RKO (cell line): ENCODE results near the gene RNF13.
"Not testable (repeated sequence)": the region's sequence is repeated elsewhere in the genome, so short reads cannot be mapped to it uniquely, and the experiment has no call there.

Experiments
- DNase-seq: peaks from one replicate; pipeline ENCODE4 v3.0.0-alpha.2; 2016; ENCODE audit warnings: low spot score

The RNF13 gene

DNA sequence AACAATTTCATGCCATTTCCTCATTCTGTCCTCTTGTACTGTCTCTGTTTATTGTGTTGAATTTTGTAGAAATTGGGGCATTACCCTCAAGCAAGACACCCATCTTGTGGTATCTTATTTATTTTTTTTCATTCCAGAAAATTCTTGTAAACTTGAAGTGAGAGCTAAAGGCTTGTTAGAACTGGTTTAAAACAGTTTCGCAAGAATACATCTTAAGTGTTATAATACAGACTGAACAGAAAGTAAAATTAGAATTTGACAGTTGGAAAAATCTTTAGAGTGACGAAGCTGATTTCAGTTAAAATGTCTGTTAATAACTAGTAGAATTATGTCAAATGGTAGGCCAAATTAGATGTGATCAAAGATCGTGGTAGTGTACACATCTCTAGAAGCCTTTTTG lies 26.9 kb downstream of the RNF13 start:
- DNase-seq, result no peak

DNA sequence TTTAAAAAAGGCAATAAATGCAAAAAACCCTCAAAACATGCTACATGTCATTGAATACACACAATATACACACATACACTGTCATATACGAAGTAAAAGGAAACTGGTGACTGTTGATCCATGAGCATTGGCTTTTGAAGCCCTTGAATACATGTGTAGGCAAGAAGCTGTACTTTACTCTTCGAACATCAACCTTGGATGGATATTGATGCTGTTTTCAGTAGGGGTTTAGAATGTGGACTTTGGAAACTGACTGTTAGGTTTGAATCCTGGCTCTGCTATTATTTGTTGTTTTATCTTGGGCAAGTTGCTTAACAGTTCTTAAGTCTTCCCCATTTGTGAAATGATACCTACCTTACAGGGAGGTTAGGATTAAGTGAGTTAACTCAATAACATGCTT lies 30.5 kb downstream of the RNF13 start:
- no peak for DNase-seq

DNA sequence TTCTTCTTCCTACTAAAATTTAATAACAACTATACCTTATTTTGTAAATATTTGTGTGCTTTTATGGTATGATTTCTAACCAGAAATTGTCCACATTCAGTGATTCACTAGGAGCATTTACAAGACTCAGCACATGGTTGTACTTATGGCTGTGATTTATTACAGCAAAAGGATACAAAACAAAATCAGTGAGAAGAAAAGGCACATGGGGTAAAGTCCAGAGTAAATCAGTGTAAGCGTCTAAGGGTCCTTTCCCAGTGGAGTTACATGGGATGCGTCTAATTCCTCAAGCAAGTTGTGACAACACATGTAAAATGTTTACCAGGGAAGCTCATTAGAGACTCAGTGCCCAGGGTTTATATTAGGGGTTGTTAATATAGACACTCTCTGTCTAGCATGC lies 31.1 kb downstream of the RNF13 start:
- DNase-seq, result no peak

DNA sequence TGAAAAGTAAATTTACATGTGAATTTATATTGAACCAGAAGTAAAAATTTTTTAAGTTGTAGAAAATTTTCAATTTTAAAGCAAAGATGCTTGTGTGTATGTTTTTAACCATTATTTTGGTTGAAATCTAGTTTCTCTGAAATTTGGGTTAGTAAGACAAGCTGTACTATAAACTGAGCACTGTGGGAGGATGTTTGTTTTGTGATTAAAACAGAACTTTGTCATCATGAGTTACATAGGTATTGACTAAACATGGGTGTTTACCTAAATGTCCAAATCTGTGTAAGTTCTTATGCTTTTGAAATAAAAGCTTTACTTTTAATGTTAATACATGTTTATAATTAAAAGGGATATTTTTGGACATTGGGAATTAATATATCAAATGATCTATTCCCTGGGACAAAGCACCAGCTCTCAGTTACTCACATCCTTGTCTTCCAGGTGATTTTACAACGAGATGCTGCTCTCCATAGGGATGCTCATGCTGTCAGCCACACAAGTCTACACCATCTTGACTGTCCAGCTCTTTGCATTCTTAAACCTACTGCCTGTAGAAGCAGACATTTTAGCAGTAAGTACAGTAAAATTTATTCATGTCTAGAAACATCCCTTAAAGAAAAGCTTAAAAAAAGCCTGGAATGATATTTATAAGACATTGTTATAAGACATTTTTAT lies 32.7 kb downstream of the RNF13 start:
- no peak for DNase-seq

DNA sequence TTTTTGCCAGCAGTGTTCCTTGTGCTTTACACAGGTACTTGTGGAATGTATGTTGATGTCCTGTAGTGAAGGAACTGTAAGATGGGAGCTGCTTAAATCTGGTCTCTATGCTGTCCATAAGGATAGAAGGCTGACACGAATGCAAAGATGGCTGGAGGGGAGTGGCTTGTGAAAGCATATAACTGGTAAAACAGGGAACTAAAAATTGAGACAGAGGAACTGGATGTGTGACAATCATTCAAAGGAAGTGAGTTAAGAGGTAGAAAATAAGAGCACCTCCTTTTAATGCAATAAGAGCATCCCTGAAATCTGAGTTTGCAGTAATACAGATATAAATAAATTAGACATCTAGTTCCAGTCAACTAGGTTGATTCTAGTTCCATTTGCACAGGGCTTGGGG lies 35.2 kb downstream of the RNF13 start:
- no peak for DNase-seq

DNA sequence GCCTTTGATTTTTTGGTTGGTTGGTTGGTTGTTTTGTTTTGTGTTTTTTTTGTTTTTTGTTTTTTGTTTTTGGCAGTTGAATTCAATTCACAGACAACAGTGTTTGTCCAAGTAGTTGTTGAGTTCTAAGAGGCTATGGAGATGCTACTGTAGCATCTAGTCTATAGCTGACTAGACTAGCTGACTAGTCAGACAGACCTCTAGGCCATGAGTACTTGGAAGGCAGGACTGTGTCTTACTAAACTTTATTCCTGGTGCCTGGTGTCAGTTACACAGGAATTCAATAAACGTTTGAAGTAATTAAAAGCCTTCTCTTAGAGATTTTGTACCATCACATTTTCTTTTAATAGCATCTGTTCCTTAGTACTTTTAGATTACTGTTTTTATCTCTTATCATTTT lies 35.7 kb downstream of the RNF13 start:
- no peak for DNase-seq

DNA sequence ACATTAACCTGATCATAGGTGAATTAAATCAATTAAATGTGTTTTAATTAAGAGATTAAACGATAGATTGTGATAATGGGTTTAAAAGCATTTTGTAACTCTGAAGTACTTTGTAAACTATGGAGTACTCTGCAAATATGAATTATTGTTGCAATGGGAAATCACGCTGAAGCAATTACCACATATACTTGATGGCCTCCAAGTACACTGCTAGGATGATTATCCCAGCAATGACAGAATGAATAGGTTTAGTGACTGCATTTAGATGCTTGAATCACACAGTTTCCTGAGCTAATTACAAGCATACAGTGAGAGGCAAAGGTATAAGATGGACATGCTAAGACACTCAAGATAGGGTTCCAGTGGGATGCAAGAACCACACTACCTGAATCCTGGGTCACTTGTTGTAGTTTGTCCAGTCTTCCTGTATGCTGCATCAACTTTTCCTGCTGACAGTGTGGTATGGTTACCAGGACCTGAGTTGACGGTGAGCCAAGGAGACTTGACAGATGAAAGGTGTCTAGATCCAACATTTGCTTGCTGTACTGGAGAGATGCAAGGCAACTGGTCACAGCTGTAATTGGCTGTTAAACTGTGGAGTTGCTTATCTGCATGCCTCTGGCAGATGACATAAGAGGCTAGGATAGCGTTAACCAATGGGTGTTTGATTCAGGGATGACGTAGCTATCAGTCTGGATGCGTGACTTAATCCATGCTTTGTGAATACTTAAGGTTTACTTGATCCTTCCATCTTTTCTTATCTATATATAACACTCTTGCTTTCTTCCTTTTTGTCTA lies 38.0 kb downstream of the RNF13 start:
- DNase-seq, result no peak

DNA sequence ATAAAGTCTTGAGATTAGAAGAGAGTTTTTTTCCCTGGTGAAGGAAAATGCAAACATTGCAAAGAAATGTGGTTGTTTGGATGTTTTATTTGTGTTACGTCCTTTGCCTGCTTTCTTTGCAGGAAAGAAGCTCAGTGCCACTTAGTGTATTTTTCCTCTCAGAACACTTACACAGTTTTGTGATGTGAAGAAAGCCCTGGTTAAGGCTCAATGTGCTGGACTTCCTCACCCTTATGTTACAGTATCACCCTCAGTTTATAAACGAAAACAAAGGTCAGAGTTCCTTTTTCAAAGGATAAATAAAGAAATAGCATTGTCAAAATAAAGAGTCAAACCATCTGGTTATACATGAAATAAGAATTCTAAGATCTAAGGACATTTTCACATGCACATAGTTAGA lies 45.9 kb downstream of the RNF13 start:
- DNase-seq, result no peak

DNA sequence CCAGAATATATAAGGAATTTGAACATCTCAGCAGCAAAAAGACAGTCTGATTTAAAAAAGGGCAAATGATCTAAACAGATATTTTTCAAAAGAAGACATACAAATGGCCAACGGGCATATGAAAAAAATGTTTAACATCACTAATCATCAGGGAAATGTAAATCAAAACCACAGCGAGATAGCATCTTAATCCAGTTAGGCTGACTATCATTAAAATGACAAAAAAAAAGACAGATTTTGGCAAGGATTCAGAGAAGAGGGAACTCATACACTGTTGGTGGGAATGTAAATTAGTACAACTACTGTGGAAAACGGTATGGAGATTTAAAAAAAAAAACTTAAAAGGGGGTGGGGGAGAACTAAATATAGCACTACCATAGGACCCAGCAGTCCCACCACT lies 47.9 kb downstream of the RNF13 start:
- DNase-seq, result no peak

DNA sequence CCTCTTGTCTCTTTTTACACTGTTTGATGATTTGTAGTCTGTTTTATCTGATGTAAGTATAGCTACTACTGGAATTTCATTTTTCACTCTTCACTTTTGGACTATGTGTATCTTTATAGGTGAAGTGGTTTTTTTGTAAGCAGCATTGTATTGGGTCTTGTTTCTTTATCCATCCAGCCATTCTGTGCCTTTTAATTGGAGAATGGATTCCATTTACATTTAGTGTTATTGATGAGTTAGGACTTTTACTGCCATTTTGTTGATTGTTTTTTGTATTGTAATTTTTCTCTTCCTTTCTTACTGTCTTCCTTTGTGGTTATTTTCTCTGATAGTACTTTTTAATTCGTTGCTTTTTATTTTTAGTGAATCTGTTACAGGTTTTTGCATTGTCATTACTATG lies 54.5 kb downstream of the RNF13 start:
- no peak for DNase-seq

DNA sequence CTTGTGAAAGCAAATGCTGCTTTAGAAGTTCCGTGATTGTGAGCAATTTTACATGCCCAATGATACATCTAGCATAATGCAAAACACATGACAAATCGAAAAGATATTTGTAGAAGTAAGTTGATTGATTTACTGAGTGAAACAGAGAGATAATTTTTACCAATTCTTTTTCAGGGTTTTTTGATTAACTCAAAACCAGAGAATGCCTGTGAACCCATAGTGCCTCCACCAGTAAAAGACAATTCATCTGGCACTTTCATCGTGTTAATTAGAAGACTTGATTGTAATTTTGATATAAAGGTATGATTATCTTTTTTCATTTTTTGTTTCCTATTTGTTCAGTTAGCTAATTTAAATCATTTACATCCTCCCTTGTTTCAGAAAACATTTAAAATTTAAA lies 58.8 kb downstream of the RNF13 start:
- no peak for DNase-seq

DNA sequence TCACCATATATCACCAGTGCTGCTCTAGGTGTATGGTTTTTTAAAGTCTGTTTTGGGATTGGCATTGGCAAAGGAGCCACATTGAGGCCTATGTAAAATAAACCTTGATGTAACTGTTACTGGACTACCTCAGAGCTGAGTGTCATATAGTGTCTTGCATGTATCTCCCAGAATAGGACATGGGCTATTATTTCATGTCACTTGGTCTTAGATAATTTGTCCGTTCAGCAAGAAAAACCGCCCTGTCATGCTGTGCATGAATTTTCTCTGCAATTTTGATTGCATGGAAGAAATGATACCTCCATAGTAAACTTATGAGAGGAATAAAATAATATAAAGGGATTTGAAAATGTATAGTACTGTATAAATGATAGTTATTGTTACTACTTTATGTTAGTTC lies 59.6 kb downstream of the RNF13 start:
- DNase-seq, result no peak

DNA sequence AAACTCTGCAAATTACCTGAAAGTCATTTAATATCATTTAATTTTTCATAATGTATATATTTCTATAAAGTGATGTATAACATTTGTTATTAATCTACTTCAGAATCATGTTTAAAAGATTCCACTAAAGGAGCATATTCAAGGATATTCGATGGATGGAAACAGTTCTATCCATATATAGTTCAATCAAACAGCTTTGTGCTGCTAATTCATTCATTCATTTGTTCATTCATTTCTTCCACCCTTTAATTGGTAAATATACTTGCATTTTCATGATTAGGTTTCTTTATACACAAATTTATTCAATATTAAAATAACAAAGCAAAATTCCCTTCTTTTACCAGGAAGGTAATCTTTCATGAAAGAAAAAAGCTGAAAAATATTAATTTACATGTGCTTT lies 64.7 kb downstream of the RNF13 start:
- DNase-seq, result no peak

DNA sequence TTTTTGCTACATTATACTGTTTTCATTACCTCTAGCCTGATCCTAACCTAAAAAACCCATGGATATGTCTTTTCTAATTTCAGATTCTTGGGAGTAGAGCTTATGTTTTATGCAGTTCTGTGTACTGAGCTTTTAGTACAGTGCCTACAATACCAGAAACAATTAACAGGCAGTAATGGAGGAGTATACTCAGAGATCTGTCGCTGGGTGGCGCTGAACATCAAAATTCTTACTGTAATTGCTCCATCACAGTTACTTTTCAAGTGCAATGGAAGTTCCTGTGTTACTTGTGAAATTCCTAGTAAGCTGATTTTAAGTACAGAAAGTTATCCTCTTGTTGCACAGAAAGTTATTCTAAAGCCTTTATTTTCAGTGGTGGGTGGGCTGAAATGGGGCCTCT lies 66.9 kb downstream of the RNF13 start:
- peak; percentile 52 for DNase-seq

DNA sequence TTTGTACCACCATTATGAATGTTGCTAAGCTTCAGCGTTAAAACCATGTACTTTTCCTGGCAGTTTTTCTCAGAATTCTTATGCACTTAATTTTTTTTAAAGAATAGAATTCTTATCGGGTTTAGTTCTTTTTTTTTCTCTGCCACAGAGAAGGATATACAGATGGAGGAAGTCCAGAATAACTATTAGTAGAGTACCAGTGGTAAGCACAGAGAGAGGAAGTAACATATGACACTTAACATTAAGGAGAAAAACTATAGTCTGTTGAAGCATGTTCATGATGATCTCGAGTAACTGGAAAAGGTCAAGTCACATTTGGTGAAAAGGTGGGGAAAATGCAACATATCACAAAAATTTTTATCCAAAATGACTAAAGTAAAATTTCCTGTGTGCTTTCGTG lies 68.9 kb downstream of the RNF13 start:
- no peak for DNase-seq

DNA sequence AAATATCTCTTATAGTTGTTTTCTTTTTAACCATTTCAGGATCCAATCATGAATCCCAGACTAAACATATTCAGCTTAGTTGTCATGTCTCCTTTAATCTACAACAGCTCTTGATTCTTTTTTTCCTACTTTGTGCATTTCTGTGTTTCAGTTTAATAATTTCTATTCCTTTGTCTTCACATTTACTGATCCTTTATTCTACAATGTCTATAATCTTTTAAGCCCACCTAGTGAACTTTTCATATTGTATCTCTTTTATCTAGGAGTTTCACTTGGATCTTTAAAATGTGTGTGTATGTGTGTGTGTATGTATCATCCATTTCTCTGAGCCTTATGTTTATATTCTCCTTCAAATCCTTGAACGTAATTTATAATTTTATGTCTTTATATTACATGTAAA lies 70.1 kb downstream of the RNF13 start:
- DNase-seq, result no peak

DNA sequence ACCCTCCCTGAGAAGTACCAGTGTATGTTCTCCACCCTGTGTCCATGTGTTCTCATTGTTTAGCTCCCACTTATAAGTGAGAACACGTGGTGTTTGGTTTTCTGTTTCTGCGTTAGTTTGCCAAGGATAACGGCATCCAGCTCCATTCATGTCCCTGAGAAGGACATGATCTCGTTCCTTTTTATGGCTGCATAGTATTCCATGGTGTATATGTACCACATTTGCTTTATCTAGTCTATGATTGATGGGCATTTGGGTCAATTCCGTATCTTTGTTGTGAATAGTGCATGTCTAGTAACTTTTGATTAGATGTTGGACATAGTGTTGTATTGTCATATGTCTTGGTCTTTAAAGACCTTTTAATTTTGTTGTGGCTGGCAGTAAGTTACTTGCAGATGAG lies 70.8 kb downstream of the RNF13 start:
- DNase-seq, result not testable (repeated sequence)

DNA sequence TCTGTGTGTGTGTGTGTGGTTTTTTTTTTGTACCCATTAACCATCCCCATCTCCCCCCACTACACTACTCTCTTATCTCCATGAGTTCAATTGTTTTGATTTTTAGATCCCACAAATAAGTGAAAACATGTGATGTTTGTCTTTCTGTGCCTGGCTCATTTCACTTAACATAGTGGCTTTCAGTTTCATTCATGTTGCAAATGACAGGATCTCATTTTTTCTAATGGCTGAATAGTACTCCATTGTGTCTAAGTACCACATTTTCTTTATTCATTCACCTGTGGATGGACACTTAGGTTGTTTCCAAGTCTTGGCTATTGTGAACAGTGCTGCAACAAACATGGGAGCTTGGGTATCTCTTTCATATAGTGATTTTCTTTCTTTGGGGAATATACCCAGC lies 71.8 kb downstream of the RNF13 start:
- not testable (repeated sequence) for DNase-seq

DNA sequence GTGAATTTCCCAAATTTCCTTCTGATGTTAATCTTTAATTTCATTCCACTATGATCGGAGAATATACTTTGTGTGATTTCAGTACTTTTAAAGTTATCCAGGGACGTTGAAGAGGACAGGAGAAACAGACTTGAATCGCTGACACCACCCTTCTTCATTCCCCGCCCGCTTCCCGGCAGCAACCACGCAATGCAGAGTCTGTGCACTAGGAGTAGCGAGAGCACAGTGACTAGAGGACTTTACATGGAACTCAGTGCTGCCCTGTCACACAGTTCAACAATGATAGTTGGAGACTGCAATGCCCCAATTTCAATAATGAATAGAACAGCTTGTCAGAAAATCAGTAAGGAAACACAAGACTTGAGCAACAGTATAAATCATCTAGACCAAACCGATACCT lies 73.9 kb downstream of the RNF13 start:
- no peak for DNase-seq

DNA sequence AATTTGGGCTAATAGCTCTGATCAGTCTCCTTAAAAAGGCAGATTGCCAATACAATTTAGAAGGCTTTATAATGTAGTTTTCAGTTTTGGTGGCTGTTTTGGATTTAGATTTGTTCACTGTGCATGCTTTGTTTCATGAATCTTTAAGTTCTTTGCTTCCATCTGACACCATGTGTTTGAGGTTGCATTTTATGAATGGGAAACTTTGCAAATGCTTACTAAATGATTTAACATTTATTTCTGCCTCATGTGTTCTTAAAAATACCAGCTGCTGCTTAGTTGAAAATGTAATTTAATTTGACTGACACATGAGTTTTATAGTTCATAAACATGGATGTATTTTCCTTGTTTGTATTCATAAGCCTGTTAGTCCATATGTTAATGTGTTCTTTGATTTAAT lies 78.6 kb downstream of the RNF13 start:
- DNase-seq, result no peak

DNA sequence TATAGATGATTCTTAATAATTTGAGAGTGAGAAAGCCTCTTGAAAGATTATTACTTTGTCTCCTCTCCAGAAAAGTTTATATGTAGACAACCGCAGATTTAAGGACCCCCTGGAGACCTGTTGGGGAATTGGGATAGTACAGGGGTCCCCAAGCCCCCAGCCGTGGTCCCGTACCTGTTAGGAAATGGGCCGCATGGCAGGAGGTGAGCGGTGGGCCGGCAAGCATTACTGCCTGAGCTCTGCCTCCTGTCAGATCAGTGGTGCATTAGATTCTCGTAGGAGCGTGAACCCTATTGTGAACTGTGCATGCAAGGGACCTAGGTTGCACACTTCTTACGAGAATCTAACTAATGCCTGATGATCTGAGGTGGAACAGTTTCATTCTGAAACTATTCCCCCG lies 79.4 kb downstream of the RNF13 start:
- no peak for DNase-seq

DNA sequence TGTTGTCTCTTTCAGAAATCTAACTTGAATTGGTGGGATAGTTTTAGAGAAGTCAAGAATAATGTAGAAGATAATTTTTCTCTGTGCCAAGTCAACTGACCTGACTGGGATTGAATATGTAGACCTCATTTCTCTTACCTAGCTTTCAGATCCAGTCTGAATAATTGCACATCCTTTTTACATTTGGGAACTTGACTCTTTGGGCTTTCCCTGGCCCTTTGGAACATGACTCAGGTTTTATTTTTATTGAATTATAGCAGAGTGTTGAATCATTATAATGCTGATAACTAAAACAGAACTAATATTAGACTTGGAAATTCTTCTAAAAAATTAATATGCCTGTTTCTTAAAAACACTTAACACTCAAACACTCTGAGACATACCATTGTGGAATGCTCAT lies 81.2 kb downstream of the RNF13 start:
- DNase-seq, result no peak

DNA sequence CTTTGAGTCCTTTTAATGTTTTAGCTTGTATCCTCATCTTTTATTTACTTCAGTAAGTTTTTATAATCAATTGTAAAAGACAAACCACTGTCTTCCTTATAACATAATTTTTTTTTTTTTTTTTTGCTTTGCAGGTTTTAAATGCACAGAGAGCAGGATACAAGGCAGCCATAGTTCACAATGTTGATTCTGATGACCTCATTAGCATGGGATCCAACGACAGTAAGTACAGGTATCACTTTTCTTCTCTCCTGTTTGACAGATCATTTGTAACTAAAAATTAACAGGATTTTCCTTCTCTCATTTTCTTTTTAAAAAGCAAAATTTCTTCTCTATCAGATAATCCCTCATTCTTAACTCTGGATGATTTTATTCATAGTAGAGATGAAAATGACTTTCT lies 82.3 kb downstream of the RNF13 start:
- DNase-seq, result no peak

DNA sequence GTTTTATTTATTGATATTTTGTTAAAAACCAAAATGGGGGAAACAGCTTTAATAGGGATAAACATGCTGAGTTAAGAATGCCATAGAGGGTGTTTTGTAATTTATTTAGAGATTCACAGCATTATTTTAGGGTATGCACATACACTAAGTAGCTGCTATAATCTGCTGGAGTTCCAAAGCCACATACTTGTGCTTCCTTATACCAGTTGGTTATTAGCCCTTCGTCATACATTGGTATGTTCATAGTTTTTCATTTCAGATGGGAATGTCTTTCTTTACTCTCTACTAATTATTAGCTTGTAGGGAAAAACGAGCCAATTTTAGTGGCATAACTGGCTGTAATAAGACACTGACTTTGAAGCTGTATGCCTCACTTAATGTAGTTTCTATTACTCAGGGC lies 82.8 kb downstream of the RNF13 start:
- DNase-seq, result no peak
